HL-60 (cell line): ENCODE measurements around the gene MICU1.

ENCODE experiments used
- DNase-seq, 2 experiments: peaks; one replicate each; pipeline ENCODE4 v3.0.0-alpha.2; 2010 to 2020; ENCODE audit warnings: low read depth in 1 of 2, low spot score in 1 of 2
- H3K27ac ChIP-seq: fragments of 250-450 bp; sonication (Bioruptor Pico); replicated peaks from 2 replicates; pipeline ENCODE4 v1.5.1; 2020; ENCODE audit warnings: mild to moderate bottlenecking, moderate library complexity
- H3K27me3 ChIP-seq: fragments of 250-450 bp; sonication (Bioruptor Pico); 2 replicates; pipeline ENCODE4 v1.5.1; 2021; ENCODE audit warnings: mild to moderate bottlenecking, moderate library complexity; ENCODE audit not compliant: insufficient read depth, poor library complexity, severe bottlenecking
- H3K4me3 ChIP-seq: replicated peaks from 2 replicates; pipeline ENCODE4 v1.5.1; 2011; ENCODE audit warnings: mild to moderate bottlenecking, control low read depth, low read length; ENCODE audit not compliant: insufficient read depth
- CTCF ChIP-seq: IDR thresholded peaks from one replicate; pipeline ENCODE4 v1.5.1; 2011; ENCODE audit warnings: low read length, control low read depth, inconsistent platforms; ENCODE audit not compliant: insufficient read depth
- GABPA ChIP-seq: IDR thresholded peaks from 2 replicates; pipeline ENCODE4 v1.6.1; 2012; ENCODE audit warnings: low read depth
- POLR2AphosphoS5 ChIP-seq: IDR thresholded peaks from 2 replicates; pipeline ENCODE4 v1.6.1; 2012; ENCODE audit warnings: low read depth
- REST ChIP-seq: IDR thresholded peaks from 2 replicates; pipeline ENCODE4 v1.6.1; 2012; ENCODE audit warnings: low read depth; ENCODE audit not compliant: insufficient replicate concordance
- SPI1 ChIP-seq: IDR thresholded peaks from 2 replicates; pipeline ENCODE4 v1.6.1; 2012; ENCODE audit warnings: low read depth, mild to moderate bottlenecking, borderline replicate concordance

MICU1 gene

GRCh38 chr10:72421885-72422540 is 203.9 kb downstream of the MICU1 start:
- DNase-seq, result no peak
- Histone ChIP-seq H3K4me3 (no peak overlapping the region), H3K27ac (no peak overlapping the region), H3K27me3 (no peaks in the 10 kb centered on the region)
- TF ChIP-seq REST (no peak), GABPA (no peak), CTCF (no peak)

DNA sequence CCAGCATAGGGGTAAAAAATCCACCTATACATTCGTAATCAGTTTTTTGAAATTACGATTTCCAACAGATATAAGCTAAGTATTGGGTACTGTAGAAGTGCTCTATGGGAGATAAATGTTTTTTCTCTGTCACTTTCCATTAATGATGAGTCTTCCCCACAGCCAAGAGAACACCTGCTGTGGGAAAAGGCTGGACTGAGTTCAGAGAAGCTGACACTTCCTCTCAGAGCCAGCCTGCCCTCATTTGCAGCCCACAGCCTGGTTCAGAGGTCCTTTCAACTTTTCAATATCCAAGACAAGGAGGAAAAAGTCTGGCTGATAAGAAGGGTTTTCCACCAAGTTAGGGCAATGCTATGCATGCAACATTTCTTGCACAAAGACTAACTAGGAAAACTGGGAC is 206.6 kb downstream of the MICU1 start:
- Histone ChIP-seq H3K27me3 (no peaks in the 10 kb centered on the region), H3K27ac (no peak overlapping the region), H3K4me3 (no peak overlapping the region)
- peak; percentile 29; the same call in 1 of the 2 replicates for TF ChIP-seq SPI1
- no peak for TF ChIP-seq GABPA
- DNase-seq, result no peak

DNA sequence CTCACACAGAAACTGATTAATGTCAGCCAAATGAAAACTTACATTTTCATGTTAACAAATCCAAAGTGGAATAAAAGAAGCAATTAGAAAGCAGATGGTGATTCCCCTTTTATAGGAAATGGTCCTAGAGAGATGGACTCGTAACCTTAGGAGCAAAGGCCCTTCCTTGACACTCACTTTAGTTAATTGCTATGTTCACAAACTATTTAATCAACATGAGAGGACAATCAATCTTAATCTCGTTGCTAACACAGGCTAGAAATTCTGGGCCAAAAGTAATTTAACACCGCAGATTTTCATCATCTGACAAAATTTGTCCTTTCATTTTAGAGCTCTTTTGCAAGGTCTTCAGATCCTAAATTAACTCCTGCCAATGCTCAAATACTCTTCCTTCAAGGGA is 207.2 kb downstream of the MICU1 start:
- H3K27me3 ChIP-seq, result no peaks in the 10 kb centered on the region
- no peak overlapping the region for H3K27ac ChIP-seq
- no peak overlapping the region for H3K4me3 ChIP-seq
- no peak for DNase-seq
- TF ChIP-seq POLR2AphosphoS5 (no peak), GABPA (no peak), CTCF (no peak), SPI1 (no peak)

GRCh38 chr10:72417971-72418370 is 207.9 kb downstream of the MICU1 start:
- Histone ChIP-seq H3K27me3 (no peaks in the 10 kb centered on the region), H3K27ac (no peak overlapping the region), H3K4me3 (no peak overlapping the region)
- DNase-seq, result no peak
- TF ChIP-seq SPI1 (no peak), POLR2AphosphoS5 (no peak), GABPA (no peak)

GRCh38 chr10:72416661-72417060 is 209.2 kb downstream of the MICU1 start:
- no peaks in the 10 kb centered on the region for H3K27me3 ChIP-seq
- no peak overlapping the region for H3K4me3 ChIP-seq
- DNase-seq, result no peak
- H3K27ac ChIP-seq, result no peak overlapping the region
- TF ChIP-seq REST (no peak), POLR2AphosphoS5 (no peak), GABPA (no peak), SPI1 (no peak), CTCF (no peak)
